Measurements from ENCODE around the gene KCNIP1. TPM values are rescaled to one million over a fixed set of nuclear protein-coding genes. Genes with fewer than 3 reads are reported as not detected.

Gene KCNIP1
- total and polyA plus RNA-seq, 7 donors = 0.03 TPM; not detected in 6

DNA sequence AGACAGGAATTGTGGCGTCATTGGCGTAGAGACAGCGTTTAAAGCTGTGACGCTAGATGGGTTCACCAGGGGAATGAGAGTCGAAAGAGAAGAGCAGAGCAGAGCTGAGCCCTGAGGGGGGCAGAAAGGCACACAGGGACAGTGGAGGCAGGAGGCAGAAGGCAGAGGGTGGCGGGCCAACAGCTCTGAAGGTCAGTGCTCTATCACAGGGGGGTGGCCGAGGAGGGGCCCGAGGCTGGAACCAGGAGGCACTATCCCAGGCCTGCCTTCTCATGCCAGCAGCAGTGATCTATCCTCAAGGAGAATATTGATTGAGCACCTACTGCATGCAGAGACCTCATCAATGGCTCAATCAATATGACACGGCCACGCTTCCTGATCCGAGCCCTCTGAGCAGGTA, 132.4 kb downstream of the KCNIP1 start:
- 76 to 91% (median 86%) methylated on average over 7 to 11 of the region's 11 CpGs for WGBS, 3 donors
- TF ChIP-seq, protein P1, sequence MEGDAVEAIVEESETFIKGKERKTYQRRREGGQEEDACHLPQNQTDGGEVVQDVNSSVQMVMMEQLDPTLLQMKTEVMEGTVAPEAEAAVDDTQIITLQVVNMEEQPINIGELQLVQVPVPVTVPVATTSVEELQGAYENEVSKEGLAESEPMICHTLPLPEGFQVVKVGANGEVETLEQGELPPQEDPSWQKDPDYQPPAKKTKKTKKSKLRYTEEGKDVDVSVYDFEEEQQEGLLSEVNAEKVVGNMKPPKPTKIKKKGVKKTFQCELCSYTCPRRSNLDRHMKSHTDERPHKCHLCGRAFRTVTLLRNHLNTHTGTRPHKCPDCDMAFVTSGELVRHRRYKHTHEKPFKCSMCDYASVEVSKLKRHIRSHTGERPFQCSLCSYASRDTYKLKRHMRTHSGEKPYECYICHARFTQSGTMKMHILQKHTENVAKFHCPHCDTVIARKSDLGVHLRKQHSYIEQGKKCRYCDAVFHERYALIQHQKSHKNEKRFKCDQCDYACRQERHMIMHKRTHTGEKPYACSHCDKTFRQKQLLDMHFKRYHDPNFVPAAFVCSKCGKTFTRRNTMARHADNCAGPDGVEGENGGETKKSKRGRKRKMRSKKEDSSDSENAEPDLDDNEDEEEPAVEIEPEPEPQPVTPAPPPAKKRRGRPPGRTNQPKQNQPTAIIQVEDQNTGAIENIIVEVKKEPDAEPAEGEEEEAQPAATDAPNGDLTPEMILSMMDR (IDR thresholded peaks at IDR 0.05) = no peak
- Histone ChIP-seq H3K27me3 (ENCODE audit: insufficient read depth in 3 of 3, low read length in 2 of 3) (peaks cover 0 to 4% (median 0%) of the 10 kb centered on the region in 3 donors), H3K4me1 (no peaks in the 10 kb centered on the region), H3K36me3 (ENCODE audit: insufficient read depth in 1 of 2, low read depth in 1 of 2) (no peaks in the 10 kb centered on the region), H3K9me3 (no peaks in the 10 kb centered on the region), H3K27ac (no peak overlapping the region), H3K4me3 (no peak overlapping the region)
- DNase-seq = no peak
- intact Hi-C loops (cut with DNase I) = loop anchor here in 1 of 2 donors (10.0 kb wide), 1 partner anchor 149 kb away; the partner anchor contains the start of gene GABRP
- no peak for ATAC-seq

DNA sequence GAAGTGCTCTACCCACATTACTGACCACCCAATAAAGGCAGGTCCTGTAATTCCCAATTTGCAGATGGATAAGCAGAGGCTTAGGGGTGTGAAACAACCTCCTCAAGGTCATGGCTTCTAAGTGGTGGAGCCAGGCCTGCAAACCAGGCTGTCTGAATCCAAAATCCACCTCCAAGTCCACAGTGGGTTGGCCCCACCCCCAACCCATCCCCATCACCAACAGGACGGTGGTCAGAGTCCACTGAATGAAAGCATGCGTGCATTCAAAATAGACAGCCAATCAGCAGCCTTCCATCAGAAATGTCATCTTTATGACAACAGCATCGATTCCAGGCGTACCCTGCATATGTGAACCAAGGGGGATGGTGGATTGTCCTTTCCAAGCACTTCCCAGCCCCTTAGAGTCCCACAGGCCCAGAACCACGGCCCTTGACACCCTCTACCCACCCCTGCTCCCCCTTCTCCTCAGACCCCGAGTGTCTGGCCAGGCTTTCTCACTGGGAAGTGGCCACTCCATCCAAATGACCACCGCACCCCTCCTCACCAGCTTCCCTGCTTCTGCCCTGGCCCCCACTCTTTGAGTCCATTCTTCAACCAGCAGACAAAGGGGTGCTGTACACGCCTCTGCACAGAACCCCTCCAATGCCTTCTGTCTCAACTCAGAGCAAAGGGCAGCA, 133.1 kb downstream of the KCNIP1 start:
- intact Hi-C loops (cut with DNase I) = loop anchor here in 1 of 2 donors (10.0 kb wide), 1 partner anchor 148 kb away; the partner anchor contains the start of gene GABRP
- H3K4me3 ChIP-seq = no peak overlapping the region
- TF ChIP-seq, protein P1 (IDR thresholded peaks at IDR 0.05) = no peak
- ATAC-seq (no peak), DNase-seq (no peak)
- no peaks in the 10 kb centered on the region for H3K9me3 ChIP-seq
- no peaks in the 10 kb centered on the region for H3K27me3 ChIP-seq (ENCODE audit: insufficient read depth in 3 of 3, low read length in 2 of 3)
- H3K27ac ChIP-seq = no peak overlapping the region
- H3K4me1 ChIP-seq = no peaks in the 10 kb centered on the region
- WGBS, 3 donors = 85 to 88% (median 86%) methylated on average over 8 of the region's 8 CpGs
- no peaks in the 10 kb centered on the region for H3K36me3 ChIP-seq (ENCODE audit: insufficient read depth in 1 of 2, low read depth in 1 of 2)

DNA sequence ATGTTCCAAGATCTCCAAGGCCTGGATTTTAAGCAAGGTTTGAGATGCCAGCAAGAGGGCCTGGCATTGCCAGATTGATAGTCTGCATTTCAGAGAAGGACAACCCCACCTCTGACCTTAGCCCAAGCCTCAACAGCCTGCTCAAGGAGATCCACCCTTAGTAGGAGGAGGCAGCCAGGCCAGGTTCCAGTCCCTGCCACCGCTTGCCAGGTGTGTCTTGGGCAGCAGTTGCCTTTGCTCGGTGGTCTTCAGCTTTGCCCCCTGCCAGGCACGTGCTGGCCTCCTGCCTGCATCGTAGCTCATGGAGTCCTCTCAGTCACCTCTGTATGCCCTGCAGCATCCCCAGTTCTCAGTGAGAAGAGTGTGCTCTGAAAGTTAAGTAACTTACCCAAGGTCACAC, 134.2 kb downstream of the KCNIP1 start:
- intact Hi-C loops (cut with DNase I) = loop anchor here in 1 of 2 donors (10.0 kb wide), 1 partner anchor 147 kb away; the partner anchor contains the start of gene GABRP
- ATAC-seq (no peak), DNase-seq (no peak)
- Histone ChIP-seq H3K27me3 (ENCODE audit: insufficient read depth in 3 of 3, low read length in 2 of 3) (peaks cover 0 to 4% (median 0%) of the 10 kb centered on the region in 3 donors), H3K27ac (no peak overlapping the region), H3K4me3 (no peak overlapping the region), H3K36me3 (ENCODE audit: insufficient read depth in 1 of 2, low read depth in 1 of 2) (no peaks in the 10 kb centered on the region), H3K4me1 (no peaks in the 10 kb centered on the region), H3K9me3 (no peaks in the 10 kb centered on the region)
- 82 to 89% (median 83%) methylated on average over 4 of the region's 4 CpGs for WGBS, 3 donors
- TF ChIP-seq, protein P1 (IDR thresholded peaks at IDR 0.05) = no peak

DNA sequence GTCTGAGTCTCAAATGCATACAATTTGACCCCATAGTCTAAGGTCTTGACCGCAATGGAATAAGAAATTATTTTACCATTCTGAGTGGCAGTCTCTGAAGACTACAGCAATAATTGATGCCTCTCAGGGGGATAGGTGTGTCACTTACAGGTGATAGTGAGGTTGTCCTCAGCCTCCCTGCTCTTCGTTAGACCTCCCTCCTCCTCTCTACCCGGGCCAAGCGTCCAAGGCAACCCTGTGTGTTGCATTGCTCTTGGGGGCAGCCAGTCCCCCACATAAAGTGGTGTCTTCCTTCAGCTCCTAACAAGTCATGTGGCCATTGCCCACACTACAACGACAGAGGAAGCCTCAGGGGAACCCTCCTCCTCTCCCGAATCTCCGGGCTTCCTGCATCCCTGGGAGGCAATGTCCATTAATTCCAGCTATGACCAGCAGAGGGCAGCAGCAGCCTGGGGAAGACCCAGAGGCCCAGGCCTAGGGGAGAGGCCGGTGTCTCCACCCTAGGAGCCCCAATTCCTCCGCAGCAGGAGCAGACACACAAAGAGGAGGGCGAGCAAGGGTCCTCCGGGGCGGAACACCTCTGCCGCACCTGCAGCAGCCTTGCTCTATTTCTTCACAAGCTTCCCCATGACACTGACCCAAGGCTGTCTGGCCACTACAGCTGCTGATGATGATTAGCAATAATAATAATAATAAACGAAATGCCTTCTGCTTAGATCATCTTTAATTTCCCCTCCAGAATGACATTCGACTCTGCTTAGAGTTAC, 134.8 kb downstream of the KCNIP1 start:
- 40 to 43% (median 42%) methylated on average over 15 of the region's 15 CpGs for WGBS, 3 donors
- H3K36me3 ChIP-seq (ENCODE audit: insufficient read depth in 1 of 2, low read depth in 1 of 2) = no peaks in the 10 kb centered on the region
- DNase-seq = peak; percentile 43 to 64
- no peaks in the 10 kb centered on the region for H3K4me1 ChIP-seq
- ATAC-seq = peak in 1 of 4 donors; percentile 43
- no peak overlapping the region for H3K4me3 ChIP-seq
- no peaks in the 10 kb centered on the region for H3K9me3 ChIP-seq
- intact Hi-C loops (cut with DNase I) = loop anchor here in 1 of 2 donors (10.0 kb wide), 1 partner anchor 146 kb away; the partner anchor contains the start of gene GABRP
- TF ChIP-seq, protein P1 (IDR thresholded peaks at IDR 0.05) = peak; percentile 68
- H3K27me3 ChIP-seq (ENCODE audit: insufficient read depth in 3 of 3, low read length in 2 of 3) = peaks cover 0 to 4% (median 0%) of the 10 kb centered on the region in 3 donors
- H3K27ac ChIP-seq = no peak overlapping the region

Measured in psoas muscle (tissue), 8 donors.